HG03103 (cell line): ENCODE data around the gene IPPK.
A peak's percentile ranks its signal among the peaks of the same experiment; 100 is the strongest.

Experiments
- ATAC-seq: cut with Tn5 transposase; IDR thresholded peaks from one replicate; pipeline ENCODE4 v1.9.1; 2021; ENCODE audit warnings: low read depth; ENCODE audit not compliant: unreplicated experiment

IPPK gene

DNA sequence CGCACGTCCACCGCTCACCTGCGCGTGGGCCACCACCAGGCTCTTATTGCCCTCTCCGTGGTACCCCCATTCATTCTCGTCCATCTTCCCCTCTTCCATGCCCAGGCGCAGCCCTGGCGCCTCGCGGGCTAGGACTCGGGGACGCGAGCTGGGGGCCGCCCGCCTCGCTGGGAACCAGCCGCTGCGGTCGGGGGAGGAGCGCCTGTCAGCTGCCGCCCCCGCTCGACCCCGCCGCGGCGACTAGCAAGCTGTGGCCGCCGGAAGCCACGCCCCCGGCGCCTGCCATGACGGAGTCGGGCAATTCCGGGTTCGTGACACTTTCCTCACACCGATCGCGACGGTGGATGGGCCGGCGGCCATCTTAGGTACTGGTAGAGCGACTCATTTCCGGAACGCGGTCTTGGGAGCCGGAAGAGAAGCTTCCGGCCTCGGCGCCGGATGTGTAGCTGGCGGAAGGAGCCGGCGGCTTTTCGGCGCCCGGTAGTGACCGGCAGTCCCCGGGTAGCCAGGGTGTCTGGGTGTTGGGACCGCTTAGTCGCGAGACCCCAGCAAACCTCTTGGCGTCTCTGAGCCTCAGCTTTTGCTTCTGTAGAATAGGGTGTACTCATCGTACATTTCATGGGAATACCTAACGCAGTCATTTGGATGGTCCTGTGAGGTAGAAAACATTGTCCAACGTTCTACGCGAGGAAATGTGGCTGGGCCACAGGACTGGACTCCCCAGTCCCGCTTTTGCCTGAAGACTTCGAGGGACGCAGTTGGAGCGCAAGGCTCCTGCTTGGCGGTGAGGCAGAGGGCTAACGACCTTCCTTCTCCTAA lies at the start of gene IPPK:
Gene IPPK, minus strand, starts transcription at position 242 of the 819 bp plus-strand sequence. Its CDS starts 143 bp downstream, at position 99.
- ATAC-seq, result peak; percentile 93

DNA sequence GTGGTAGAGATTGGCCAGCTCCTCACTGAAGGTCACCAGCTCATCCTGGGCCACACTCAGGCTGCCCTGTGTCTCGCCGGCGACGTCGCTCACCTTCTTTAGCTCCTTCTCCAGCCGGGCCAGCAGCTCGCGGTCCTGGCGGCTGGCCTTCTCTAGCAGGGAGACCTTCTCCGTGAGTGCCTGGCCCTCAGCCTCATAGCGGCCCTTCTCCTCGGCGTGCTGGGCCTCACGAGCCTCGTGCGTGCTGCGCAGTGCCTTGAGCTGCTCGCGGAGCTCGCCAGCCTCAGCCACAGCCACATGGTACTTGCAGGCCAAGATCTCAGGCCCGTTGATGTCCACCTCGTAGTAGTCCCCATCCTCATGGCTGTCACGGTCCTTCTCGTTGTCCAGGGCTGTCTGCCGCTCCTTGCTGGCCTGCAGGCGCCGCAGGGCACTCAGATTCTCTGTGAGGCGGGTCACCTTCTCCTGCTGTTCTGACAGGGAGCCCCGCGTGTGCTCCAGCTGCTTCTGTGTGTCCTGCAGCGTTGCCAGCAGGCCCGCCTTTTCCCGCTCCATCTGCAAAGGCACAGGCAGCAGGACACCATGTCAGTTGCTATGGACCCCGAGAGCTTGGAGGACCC lies 49.2 kb upstream of the IPPK start:
- ATAC-seq, result no peak

GRCh38 chr9:92718086-92719001 lies 48.4 kb upstream of the IPPK start:
- no peak for ATAC-seq

DNA sequence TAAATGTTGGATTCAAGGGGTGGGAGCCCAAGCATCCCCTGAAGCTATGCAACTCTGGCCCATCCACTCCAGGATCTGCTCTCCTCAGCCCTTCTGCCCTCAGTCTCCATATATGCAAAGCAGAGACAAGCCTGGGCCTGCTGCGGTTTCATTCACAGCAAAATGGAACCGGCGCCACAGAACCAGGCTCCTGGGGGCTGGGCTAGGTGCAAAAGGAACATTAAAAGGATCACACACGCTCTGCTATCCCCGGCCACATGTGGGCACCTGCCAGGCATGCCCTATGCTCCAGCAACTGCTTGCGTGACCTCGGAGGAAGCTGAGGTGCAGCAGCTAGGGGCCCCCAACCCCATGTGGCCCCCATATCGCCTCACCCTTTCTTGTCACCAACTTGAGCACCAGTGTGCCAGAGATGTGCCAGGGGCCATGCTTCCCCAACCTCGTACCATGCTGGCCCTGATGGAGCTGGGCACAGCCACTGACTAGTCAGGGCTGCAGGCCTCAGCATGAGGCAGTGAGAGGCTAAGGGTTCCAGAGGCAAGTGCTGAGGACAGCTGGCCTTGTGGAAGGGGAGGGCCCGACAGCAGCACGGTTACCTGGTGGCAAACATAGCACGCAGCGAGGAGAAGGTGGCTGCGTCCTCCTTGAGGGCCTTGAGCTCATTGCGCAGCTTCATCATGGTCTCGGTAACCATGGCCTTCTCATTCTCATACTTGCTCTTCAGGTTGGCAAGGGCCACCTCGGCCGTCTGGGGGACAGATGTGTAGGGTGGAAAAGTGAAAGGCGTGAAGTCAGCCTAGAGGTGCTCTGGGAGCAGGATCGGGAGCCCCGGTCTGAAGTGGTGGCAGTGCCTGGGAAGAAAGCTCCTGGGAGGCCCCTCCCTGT lies 47.5 kb upstream of the IPPK start:
- no peak for ATAC-seq

- ATAC-seq, result no peak
Measured at GRCh38 chr9:92716557-92716956, 46.6 kb upstream of the IPPK start.

DNA sequence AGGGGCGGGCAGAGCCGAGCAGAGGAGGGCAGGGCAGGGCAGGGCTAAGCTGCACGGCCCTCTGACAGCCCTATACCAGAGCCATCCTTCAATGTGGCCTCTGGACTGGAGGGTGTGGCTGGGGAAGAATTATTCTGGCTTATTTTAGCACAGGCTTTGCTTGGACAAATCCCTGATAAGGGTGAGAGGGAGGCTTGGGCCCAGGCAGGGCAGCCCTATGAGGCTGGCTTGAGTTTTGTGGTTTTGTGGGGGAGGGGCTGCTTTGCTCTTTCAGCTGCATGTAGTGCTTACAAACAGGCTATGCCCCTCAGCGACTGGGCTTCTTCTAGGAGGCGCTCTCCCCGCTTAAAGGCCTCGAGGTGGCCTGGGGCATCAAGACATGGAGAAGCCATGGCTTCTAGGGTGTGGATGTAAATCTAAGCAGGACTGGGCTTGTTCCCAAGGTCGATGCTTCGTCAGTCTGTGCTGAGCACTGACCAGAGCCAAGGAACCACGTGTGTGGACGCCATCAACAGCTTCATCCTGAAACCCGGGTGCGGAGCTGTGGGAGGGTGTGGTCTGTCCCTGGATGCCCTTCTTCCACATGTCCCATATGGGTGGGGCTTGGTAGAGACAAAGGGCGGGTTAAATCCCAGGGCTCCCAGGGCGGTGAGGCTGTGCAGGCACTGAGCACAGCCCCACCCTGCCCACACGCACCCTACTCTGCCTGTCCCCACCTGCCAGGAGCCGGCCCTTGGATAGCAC lies 45.7 kb upstream of the IPPK start:
- no peak for ATAC-seq

DNA sequence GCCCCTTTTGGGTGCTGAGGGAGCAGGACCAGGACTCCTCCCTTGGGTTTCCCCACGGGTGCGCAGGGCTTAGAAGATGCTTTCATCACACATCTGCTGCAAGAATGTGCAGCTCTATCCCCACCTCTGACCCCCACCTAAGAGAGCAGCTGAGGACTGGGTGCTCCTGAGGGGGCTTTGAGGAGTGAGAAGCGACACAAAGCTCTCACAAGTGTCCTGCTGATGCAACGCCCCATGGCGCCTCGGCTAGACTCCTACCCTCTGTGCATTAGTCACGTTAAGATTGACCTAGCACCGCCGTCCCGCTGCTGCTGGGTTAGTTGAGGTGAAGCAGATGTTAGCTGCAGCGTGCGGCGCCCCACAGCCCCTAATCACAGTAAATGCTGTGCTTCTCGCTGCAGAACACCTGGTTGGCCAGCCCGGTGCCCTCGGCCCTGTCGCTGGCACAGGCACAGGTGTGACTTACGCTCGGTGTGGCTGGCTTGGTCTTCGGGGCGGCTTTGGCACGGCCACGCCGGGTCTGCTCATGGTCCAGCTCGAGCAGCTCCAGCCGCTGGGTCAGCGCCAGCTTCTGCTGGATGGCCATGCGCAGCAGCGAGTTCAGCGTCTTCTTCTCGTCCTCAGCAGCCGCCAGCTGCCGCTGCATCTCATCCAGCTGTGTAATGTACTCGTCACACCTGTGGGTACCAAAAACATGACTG lies 45.0 kb upstream of the IPPK start:
- ATAC-seq, result no peak

GRCh38 chr9:92714016-92714415 lies 44.1 kb upstream of the IPPK start:
- ATAC-seq, result no peak

DNA sequence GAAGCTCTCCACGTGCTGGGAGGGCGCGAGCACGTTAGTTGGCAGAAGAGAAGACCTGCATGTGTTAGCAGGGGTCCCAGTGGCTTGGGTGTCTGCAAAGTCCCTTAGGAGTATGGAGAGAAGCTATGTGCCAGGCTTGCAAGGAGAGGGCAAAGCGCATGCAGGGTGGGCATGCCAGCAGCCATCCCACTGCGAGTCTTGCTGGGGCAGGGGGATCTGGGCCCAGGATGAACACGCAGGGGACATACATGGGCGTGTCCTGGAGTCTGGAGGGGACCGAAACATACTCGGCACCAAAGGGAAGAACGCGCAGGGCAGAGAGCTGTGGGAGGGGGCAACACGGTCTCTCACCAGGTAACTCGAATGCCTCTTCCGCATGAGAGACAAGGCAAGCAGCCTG lies 43.6 kb upstream of the IPPK start:
- no peak for ATAC-seq

- ATAC-seq, result no peak
Measured at GRCh38 chr9:92712767-92713166, 42.8 kb upstream of the IPPK start.

GRCh38 chr9:92711844-92712243 lies 41.9 kb upstream of the IPPK start:
- no peak for ATAC-seq

DNA sequence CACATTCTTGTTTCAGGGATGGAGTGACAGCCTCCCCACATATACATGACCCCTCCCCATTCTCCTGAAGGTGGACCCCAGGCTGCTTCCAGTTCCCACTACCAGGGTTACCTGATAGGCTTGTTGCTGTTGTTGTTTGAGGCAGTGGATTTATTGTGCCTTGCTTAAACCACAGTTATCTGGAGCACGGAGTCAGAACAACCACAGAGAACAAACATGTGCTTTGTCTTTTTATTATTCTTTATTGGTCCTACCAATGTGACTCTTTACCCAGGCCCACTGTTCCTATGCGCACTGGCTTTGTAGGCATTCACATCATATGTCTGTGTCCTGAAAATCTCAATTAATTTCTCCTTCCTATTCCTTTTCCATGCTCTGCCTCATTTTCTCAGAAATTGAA lies 41.2 kb upstream of the IPPK start:
- no peak for ATAC-seq

GRCh38 chr9:92710368-92710767 lies 40.4 kb upstream of the IPPK start:
- ATAC-seq, result no peak

GRCh38 chr9:92709954-92710353 lies 40.0 kb upstream of the IPPK start:
- no peak for ATAC-seq

DNA sequence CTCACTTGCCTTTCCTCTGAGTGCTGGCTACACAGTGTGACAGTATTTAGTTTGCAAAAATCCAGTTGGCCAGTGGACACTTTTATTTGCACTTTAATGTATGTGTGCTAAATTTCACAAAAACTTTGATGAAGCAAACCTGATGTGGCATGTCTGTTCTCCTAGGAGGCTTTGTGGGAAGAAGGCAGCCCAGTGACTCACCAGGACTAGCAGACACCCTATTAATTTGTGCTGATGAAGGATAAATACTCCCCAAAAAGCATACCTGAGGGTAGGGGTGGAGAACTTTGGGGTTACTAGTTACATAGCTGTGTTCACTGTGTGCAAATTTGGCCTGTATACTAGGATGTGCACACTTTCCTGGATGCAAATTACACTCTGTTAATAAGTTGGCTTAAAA lies 39.3 kb upstream of the IPPK start:
- ATAC-seq, result no peak

- no peak for ATAC-seq
Measured at GRCh38 chr9:92707530-92707929, 37.6 kb upstream of the IPPK start.

DNA sequence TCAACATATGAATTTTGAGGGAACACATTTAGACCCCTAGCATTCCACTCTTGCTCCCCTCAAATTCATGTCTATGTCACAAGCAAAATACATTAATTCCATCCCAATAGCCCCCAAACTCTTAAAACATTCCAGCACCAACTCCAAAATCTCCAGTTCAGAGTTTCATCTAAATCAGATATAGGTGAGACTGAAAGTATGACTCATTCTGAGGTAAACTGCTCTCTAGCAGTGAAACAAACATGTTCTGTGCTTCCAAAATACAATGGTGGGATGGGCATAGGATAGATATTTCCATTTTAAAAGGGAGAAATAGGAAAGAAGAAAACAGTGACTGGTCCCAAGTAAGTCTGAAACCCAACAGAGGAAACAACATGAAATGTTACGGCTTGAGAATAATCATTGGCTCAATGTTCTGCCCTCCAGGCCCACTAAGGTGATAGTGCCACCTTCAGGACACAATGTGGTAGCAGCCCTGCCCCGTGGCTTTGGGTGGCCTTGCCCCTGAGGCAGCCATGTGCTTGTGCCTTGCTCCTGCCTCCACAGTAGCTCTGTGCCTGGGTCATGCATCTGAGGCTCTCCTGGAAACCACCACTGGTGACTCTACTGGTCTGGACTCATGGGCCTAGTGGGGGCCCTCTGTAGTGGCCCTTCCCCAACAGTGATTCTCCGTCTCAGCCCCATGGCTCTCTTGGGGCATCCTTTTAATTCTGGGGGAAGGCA lies 36.4 kb upstream of the IPPK start:
- ATAC-seq, result no peak

DNA sequence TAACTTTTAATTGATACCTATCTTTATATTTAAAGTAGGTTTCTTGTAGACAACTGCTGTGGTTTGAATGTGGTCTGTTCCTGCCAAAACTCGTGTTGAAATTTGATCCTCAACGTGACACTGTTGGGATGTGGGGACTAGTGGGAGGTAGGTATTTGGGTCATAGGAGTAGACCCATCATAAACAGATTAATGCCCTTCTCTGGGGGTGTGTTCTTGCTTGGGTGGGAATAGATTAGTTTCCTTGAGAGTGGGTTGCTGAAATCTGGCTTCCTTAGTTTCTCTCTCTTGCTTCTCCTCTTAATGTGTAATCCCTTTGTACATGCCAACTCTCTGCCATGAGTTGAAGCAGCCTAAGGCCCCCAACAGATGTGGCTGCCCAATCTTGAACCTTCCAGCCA lies 34.6 kb upstream of the IPPK start:
- ATAC-seq, result no peak
